Islet precursor cell (in vitro differentiated cells): ENCODE measurements around the gene OOSP2.
"Not testable (repeated sequence)": the region's sequence is repeated elsewhere in the genome, so short reads cannot be mapped to it uniquely, and the experiment has no call there.

ENCODE experiments used
- DNase-seq: peaks from one replicate; pipeline ENCODE4 v3.0.0-alpha.2; 2018

The OOSP2 gene, protein sequence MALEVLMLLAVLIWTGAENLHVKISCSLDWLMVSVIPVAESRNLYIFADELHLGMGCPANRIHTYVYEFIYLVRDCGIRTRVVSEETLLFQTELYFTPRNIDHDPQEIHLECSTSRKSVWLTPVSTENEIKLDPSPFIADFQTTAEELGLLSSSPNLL

DNA sequence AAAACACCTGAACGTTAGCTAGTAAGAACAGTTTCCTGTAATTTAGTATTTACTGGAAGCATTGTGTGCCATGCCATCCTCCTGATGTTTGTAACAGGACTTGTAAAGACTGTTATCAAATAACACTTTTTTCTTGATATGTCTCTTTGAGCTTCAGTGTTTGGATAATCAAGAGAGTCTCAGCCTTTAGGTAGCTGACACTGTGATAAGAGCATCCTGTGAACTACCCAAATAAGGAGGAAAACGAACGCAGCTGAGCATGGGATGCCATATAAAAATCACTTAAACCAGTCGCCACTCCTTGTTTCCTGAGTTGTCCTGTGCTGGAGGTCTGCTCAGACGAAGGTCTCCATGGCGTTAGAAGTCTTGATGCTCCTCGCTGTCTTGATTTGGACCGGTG lies at the start of gene OOSP2:
Gene OOSP2 (plus strand): TSS at position 301 of the 400 bp plus-strand sequence. CDS start 51 bp downstream, at position 352.
- DNase-seq: no peak

DNA sequence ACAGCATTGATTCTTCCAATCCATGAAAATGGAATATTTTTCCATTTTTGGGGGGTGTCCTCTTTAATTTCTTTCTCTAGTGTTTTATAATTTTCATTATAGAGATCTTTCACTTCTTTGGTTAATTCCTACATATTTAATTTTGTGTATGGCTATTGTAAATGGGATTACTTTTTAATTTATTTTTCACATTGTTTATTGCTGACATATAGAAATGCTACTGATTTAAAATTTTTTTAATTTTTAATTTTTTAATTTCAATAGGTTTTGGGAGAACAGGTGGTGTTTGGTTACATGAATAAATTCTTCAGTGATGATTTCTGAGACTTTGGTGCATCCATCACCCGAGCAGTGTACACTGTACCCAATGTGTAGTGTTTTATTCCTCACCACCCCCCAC lies 49.8 kb upstream of the OOSP2 start:
- no peak for DNase-seq

DNA sequence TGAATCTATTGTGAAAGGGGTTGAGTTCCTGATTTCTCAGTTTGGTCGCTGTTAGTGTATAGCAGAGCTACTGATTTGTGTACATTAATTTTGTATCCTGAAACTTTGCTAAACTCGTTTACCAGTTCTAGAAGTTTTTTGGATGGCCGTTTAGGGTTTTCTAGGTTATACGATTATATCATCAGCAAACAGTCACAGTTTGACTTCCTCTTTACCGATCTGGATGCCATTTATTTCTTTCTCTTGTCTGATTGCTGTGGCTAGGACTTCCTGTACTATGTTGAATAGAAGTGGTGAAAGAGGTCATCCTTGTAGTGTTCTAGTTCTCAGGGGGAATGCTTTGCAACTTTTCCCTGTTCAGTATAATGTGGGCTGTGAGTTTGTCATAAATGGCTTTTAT lies 47.8 kb upstream of the OOSP2 start:
- no peak for DNase-seq

DNA sequence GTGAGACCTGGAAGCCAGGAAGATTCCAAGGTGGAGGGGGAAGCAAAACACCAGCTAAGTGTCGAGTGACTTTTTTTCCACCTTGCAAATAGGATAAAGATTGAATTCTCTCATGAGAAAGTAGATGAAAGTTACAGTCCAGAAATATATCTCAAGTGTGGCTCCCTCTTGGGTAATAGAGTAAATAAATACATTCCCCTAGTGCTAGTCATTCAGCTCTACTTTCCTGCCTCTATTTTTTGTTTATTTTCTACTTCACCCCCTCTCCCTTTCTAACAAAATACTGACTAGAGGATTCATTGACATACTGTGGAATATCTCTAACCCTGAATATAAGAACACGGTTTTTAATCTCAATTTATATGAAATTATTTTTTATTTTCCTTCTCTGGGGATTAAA lies 42.4 kb upstream of the OOSP2 start:
- DNase-seq: no peak

DNA sequence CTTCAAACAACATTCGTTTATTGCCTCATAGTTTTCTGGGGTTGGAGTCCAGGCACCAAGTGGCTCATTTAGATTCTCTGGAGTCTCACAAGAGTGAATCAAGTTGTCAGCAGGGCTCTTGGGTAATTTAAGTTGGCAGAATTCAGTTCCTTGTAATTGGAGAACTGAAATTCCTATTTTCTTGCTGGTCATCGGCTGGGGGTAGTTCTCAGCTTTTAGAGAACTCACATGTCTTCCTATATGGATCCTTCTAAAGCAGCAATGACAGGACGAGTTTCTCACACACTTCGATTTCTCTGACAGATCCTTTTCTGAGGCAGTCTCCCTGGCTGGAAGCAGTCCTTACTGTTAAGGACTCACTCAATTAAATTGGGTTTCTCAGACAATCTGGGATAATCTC lies 40.5 kb upstream of the OOSP2 start:
- DNase-seq: no peak

DNA sequence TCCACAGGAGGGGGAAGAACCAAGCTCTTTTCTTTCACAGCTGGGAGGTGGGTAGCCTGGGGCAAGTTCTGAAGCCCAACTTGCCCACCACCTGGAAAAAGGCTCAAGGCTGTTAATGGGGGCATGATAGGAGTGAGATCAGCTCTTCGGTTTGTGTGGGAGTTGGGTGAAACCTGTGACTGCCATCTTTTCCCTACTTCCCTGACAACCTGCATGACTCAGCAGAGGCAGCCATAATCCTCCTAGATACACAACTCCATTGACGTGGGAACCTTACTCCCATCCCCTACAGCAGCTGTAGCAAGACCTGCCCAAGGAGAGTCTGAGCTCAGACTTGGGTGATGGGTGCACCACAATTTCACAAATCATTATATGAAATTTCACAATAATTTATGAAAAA lies 36.5 kb upstream of the OOSP2 start:
- DNase-seq: no peak

DNA sequence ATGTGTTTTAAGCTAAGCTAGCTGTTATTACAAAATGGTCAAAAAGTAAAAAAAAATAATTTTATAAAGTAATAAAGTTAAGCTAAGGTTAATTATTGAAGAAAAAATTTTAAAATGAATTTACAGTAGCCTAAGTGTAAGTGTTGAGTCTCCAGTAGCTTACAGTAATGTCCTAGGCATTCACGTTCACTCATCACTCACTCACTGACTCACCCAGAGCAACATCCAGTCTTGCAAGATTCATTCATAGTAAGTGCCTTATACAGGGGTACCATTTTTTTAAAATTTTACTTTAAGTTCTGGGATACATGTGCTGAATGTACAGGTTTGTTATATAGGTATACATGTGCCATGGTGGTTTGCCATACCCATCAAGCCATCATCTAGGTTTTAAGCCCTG lies 34.8 kb upstream of the OOSP2 start:
- no peak for DNase-seq

DNA sequence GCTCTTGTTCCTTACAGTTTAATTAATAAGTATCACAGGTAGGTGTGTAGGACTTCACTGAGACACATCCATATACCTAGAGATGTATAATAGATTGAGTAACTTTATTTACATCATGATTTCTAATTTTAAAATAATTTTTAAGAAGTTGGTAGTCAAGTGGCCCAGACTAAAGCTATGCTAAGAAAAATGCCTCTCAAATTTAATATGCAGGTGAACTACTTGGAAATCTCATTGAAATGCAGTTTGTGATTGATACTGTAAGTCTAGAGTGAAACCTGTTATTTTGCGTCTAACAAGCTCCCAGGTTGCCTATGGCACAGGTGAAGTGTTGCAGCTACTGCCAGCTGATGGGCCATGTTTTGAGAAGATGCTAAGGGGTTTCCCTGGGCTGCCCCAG lies 23.3 kb upstream of the OOSP2 start, which contains the start of gene OOSP4B:
Gene OOSP4B (plus strand): TSS at position 301 of the 400 bp plus-strand sequence.
- no peak for DNase-seq

DNA sequence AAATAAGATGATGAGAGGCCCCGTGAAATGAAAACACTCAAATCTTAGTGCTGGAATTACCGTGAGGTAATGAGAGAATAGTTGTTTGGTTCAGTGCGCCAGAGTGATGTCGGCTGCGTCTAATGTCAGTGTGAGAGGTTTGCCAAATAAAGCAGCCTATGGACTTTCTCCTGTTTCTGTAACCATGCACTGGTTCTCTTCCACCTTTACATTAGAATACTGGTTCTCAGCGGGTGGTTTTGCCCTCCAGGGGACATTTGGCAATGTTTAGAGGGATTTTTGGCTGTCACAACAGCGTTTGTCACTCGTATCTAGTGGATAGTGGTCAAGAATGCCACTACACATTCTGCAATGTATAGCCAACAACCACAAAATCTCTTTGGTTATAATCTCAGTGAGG lies 22.2 kb upstream of the OOSP2 start:
- DNase-seq: no peak

DNA sequence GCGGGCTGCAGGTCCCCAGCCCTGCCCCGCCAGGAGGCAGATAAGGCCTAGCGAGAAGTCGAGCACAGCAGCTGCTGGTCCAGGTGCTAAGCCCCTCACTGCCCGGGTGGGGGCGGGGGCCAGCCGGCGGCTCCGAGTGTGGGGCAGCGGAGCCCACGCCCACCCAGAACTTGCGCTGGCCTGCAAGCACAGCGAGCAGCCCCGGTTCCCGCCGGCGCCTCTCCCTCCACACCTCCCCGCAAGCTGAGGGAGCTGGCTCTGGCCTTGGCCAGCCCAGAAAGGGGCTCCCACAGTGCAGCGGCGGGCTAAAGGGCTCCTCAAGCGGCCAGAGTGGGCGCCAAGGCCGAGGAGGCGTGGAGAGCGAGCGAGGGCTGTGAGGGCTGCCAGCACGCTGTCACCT lies 19.8 kb upstream of the OOSP2 start:
- DNase-seq: not testable (repeated sequence)

DNA sequence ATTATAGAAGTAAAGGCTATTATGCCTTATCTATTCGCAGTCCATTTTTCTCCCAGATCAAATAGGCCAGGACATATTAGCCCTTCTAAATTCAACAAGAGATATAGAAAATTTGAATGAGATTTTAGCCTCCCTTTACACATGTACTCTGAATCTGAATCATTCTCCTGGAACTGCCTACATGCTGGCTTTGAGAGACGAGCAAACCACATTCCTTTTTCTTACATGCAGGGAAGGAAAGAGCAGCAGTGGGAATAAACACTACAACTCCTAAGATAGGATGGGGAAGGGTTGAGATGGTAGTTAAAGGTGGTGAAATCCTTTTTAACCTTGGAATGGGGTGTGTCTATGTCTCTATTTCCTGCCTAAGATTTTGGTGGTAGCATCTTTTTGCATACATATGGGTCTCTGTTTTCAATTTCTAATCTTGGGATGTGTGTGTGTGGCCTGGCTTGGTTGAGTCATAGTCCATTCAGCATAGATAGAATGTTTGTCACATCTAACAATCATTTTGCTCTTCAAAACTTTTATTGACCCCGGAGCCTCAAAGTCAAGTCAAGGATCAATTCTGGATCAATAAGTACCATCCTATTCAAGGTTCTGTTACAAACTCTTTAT lies 11.1 kb upstream of the OOSP2 start:
- DNase-seq: no peak

DNA sequence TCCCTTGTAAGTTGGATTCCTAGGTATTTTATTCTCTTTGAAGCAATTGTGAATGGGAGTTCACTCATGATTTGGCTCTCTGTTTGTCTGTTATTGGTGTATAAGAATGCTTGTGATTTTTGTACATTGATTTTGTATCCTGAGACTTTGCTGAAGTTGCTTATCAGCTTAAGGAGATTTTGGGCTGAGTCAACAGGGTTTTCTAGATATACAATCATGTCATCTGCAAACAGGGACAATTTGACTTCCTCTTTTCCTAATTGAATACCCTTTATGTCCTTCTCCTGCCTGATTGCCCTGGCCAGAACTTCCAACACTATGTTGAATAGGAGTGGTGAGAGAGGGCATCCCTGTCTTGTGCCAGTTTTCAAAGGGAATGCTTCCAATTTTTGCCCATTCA lies 10.2 kb downstream of the OOSP2 start:
- not testable (repeated sequence) for DNase-seq

DNA sequence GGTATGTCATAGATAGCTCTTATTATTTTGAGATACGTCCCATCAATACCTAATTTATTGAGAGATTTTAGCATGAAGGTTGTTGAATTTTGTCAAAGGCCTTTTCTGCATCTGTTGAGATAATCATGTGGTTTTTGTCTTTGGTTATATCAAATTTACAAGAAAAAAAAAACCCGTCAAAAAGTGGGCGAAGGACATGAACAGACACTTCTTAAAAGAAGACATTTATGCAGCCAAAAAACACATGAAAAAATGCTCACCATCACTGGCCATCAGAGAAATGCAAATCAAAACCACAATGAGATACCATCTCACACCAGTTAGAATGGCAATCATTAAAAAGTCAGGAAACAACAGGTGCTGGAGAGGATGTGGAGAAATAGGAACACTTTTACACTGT lies 10.6 kb downstream of the OOSP2 start:
- DNase-seq: not testable (repeated sequence)

DNA sequence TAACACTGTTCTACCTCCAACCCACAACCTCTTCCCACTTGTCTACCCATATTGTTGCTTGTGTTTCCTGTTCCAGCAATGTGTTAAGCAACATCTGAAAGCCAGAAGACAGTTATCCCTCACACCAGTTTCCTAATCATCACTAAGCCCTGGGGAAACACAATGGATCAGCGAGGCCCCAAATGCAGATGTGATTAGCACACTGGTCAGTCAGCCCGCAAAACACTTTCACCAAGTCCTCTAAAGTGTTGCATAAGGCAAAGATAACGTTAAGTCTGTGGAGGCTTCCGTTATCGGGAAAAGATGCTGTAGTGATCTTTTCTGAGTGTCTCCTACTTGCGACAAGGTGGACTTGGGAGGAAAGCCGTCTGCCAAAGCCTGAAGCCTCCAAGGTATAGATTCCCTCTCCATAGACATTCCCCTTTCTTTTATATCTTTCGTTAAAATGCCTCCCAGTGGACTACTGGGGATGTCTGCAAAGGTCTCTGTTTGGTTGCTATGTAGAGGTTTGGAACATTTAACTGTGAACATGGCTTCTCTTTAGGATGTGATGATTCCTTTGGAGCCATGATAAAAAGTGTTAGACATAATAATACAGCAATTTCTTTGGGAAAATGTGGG lies 16.2 kb downstream of the OOSP2 start, which contains the start of gene MS4A3:
Gene MS4A3 (plus strand): TSS at position 317 of the 621 bp plus-strand sequence. CDS start 4,496 bp downstream, outside the sequence.
- no peak for DNase-seq

DNA sequence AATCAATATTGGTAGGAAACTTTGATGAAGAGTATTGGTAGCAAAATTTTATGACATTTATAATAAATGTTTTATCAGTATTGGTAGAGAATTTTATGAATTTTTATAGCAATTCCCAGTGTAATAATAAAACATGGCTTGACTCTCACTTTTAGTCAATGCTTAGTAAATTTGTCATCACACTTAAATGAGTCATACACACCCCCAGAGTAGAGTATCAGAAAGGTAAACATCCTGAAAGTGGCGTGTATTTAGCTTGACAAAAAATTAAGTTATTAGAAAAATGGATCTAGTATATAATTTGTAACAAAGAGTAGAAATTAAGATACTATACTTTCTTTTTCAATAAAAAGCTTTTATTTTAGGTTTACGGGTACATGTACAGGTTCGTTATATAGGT lies 18.8 kb downstream of the OOSP2 start:
- DNase-seq: no peak

DNA sequence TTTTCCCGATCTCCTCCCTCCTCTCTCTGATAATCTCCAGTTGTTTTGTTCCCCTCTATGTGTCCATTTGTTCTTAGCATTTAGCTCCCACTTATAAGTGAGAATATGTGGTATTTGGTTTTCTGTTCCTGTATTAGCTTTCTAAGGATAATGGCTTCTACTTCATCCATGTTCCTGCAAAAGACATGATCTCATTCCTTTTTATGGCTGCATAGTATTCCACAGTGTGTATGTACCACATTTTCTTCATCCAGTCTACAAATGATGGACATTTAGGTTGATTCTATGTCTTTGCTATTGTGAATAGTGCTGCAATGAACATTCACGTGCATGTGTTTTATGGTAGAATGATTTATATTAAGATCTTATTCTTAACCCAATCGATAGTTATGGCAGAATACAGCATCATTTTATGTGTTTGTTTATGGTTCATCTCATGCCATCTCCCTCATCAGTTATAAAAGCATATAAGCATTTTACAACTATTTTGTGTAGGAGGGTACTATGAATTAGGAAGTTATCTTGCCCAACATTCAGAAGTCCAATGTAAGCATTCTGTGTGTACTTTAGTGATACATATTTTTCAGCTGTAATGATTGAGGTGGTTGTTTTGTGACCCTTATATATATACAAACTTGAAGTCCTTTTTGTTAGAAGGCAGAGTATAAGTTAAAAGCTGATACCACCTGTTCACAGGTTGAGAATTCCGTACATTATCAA lies 19.5 kb downstream of the OOSP2 start:
- DNase-seq: no peak

DNA sequence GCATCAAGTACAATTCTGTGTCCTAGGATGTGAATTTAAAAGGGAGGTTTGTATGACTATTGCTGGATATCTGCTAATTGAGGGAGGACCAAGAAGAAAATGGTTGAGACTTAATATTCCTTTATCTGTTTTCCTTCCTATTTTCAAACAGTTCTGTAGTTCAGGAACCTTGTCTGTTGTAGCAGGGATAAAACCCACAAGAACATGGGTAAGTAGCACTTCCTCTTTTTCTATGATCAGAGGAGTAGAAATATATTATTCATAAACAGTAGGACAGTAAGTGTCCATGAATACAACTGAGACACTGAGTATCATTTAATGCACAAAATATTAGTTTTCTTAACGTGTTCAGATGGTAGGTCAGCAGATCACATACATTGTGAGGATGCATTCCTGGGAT lies 23.9 kb downstream of the OOSP2 start:
- no peak for DNase-seq

DNA sequence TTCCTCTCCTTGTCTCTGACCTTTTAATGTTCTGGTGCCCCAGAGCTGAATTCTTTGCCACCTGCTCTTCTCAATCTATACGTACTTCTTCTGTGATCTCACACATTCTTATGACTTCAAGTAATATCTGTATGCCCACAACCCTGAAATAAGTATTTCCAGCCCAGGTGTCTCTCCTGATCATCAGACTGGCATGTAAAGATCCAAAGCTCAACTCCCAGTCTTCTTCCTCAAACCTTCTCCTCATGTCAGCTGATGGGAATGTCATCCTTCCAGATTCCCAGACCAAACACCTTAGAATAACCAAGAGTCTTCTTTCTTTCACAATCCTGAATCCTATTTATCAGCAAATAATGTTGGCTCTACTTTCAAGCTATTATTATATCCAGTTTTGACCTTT lies 25.6 kb downstream of the OOSP2 start:
- no peak for DNase-seq

DNA sequence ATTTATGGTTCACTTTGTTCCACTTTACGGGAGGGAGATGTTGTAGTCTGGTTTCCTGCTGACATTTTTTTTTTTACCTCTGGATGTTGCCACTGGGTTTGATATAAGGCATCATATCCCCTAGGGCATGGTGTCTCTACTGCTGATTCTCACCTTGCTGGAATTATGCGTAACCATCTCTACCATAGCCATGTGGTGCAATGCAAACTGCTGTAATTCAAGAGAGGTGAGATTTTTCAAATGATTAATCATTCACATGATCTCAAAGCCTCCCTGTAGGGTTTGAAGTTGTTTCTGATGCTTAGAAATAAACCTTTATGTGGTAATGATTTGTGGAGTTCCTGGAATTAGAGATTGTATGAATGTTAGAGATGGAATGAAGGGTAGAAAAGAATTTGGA lies 29.2 kb downstream of the OOSP2 start:
- no peak for DNase-seq

DNA sequence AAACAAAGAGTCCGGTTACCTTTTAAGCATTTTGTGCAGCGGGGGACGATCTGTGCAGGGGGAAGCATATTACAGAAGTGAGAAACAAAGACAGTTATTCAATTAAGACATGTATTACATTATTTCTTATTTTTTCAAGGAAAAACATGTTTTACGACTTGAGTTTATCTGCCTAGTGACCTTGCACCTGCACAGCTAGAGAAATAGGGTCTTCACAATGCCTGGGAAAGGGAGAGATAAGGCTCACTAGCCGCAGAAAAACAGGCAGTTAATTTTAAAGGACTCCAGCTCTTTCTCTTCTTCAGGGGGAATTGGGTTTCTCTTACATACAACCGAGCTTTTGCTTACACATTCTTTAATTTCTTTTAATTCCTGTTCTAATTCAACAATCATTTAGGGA lies 31.4 kb downstream of the OOSP2 start:
- not testable (repeated sequence) for DNase-seq

DNA sequence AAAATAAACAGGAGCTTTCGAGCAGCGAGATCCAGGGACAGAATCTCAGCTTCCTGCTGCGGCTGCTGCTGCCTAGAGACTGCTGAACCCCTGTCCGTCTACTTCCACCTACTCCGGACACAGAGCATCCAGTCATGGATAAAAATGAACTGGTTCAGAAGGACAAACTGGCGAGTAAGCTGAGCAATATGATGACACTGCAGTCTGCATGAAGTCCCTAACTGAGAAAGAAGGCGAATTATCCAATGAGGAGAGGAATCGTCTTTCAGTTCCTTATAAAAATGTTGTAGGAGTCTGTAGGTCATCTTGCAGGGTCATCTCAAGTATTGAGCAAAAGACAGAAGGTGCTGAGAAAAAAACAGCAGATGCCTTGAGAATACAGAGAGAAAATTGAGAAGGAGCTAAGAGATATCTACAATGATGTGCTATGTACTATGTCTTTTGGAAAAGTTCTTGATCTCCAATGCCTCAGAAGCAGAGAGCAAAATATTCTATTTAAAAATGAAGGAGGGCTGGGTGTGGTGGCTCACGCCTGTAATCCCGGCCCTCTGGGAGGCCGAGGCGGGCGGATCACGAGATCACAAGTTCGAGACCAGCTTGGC lies 37.1 kb downstream of the OOSP2 start:
- DNase-seq: no peak

DNA sequence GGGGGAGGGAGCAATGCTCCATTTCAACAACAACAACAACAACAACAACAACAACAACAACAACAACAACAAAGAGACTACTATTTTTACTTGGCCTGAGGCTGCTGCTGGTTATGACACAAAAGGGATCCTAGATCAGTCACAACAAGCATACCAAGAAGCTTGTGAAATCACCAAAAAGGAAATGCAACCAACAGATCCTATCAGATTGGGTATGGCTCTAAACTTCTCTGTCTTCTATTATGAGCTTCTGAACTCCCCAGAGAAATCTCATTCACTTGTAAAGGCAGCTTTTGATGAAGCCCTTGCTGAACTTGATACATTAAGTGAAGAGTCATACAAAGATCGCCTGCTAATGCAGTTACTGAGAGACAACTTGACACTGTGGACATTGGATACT lies 37.8 kb downstream of the OOSP2 start:
- DNase-seq: no peak

DNA sequence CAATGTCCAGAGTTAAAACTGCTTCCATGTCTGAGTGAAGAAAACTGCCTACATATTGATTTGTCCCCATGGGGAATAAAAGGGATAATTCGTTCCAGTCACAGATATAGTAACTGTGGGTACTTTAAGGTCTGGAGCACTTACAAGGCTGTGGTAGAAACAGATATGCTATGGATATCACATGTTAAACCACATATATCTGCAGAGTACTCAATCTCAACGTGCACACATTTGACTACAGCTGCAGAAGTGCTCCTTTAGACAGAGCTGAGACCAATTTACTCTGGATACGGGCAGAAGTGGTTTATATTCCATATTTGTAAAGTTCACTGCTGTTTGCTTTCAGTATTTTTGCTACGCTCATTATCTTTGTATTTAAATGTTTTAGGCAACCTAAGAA lies 38.5 kb downstream of the OOSP2 start:
- DNase-seq: no peak
